Spleen (tissue), 13 donors: ENCODE measurements around the gene EVA1C. TPM values are rescaled to one million over a fixed set of nuclear protein-coding genes. Genes with fewer than 3 reads are reported as not detected.

Source experiments
- DNase-seq: peaks from one replicate; pipeline ENCODE4 v3.0.0-alpha.2; 2020
- H3K27ac ChIP-seq, 8 donors: fragments of 200-600 bp; sonication (generic) in 7 of 8; 1 replicate in 4 of 8; 2 replicates in 4 of 8; pipeline versions ENCODE4 v1.5.0 to v1.8.0; 2016 to 2021; ENCODE audit warnings: inconsistent platforms in 4 of 8, mild to moderate bottlenecking in 4 of 8, moderate library complexity in 1 of 8
- H3K27me3 ChIP-seq, 7 donors: fragments of 200-600 bp; sonication (generic) in 6 of 7; replicated peaks in 1 of 7; 1 replicate in 4 of 7; 2 replicates in 3 of 7; pipeline versions ENCODE4 v1.5.0 to v1.8.0; 2016 to 2021; ENCODE audit warnings: inconsistent platforms in 3 of 7, mild to moderate bottlenecking in 1 of 7
- H3K36me3 ChIP-seq, 6 donors: fragments of 200-600 bp; sonication (generic) in 5 of 6; 1 replicate in 4 of 6; 2 replicates in 2 of 6; pipeline versions ENCODE4 v1.5.0 to v1.8.0; 2016 to 2021; ENCODE audit warnings: inconsistent platforms in 2 of 6
- H3K4me1 ChIP-seq, 6 donors: fragments of 200-600 bp; sonication (generic) in 5 of 6; 1 replicate in 3 of 6; 2 replicates in 3 of 6; pipeline versions ENCODE4 v1.5.0 to v1.8.0; 2016 to 2021; ENCODE audit warnings: inconsistent platforms in 3 of 6
- H3K4me3 ChIP-seq, 8 donors: fragments of 200-600 bp; sonication (generic) in 7 of 8; 1 replicate in 4 of 8; 2 replicates in 4 of 8; pipeline versions ENCODE4 v1.5.0 to v1.8.0; 2016 to 2021; ENCODE audit warnings: inconsistent platforms in 4 of 8, mild to moderate bottlenecking in 4 of 8, moderate library complexity in 2 of 8
- H3K9me3 ChIP-seq, 8 donors: fragments of 200-600 bp; sonication (generic) in 7 of 8; 1 replicate in 4 of 8; 2 replicates in 4 of 8; pipeline versions ENCODE4 v1.5.0 to v1.8.0; 2016 to 2021; ENCODE audit warnings: inconsistent platforms in 4 of 8
- CTCF ChIP-seq, 11 experiments: fragments of 200-600 bp in 7 of 11; fragments of 450-650 bp in 4 of 11; sonication (generic) in 4 of 11; IDR thresholded peaks in 8 of 11; conservative IDR thresholded peaks in 3 of 11; 1 replicate in 7 of 11; 2 replicates in 4 of 11; pipeline versions ENCODE4 v1.4.0 to v1.8.0; 2016 to 2021; ENCODE audit warnings: antibody characterized with exemption in 11 of 11, inconsistent platforms in 4 of 11, mild to moderate bottlenecking in 1 of 11
- POLR2A ChIP-seq, 3 donors: fragments of 450-650 bp; IDR thresholded peaks; one replicate each; pipeline ENCODE4 v1.5.1; 2017; ENCODE audit warnings: antibody characterized with exemption in 3 of 3, mild to moderate bottlenecking in 1 of 3
- POLR2AphosphoS5 ChIP-seq, 3 donors: sonication (generic); formaldehyde crosslinking; IDR thresholded peaks; one replicate each; pipeline ENCODE4 v1.5.1; 2017; ENCODE audit warnings: antibody characterized with exemption in 3 of 3
- WGBS, 5 donors: extraction: QIAGEN DNeasy Blood & Tissue Kit in 3 of 5; methylation state at CpG; one replicate each; pipeline versions ENCODE4 v1.1.5 to v1.1.7; 2013 to 2018; 5-methylcytosine and 5-hydroxymethylcytosine counted together
- intact Hi-C: fragments of 100-400 bp; cut with DNase I; formaldehyde crosslinking; loops from one replicate; pipeline ENCODE4 v1.15.0; 2023; ENCODE audit warnings: low total_unique reads
- long read RNA-seq, 2 donors: transcript quantifications; one replicate each; lab custom pipeline, GENCODE V29; 2026
- polyA plus RNA-seq, 3 donors: library from polyadenylated mRNA; stranded (reverse); fragments of 200-250 nt; gene quantifications; one replicate each; pipeline ENCODE4 v1.2.1, GENCODE V29; 2013
- total RNA-seq, 7 donors: library from RNA; depleted of rRNA in 3 of 7; stranded (reverse); fragments of >200 nt in 3 of 7; fragmentation: NEBNext Ultra II Directional in 4 of 7; extraction: Animal tissue kit (Norgen Biotek cat#: 25700) in 4 of 7; gene quantifications; one replicate each; pipeline versions ENCODE4 v1.1.0 to v1.2.1, GENCODE V29; 2016 to 2021
- donor health status: healthy with polysubstance abuse.
- donor health status: DM: no; HTN: no; CAD: no; lungs with moderate emphysema.
- donor health status: DM: no; HTN: no; CAD: no.
- donor health status: Bipolar disorder and iron deficiency.
- donor health status: healthy.
- donor health status: DM: no; HTN: no; CAD: no.
- donor health status: DM: yes; HTN: yes; CAD: no.

Gene EVA1C, protein sequence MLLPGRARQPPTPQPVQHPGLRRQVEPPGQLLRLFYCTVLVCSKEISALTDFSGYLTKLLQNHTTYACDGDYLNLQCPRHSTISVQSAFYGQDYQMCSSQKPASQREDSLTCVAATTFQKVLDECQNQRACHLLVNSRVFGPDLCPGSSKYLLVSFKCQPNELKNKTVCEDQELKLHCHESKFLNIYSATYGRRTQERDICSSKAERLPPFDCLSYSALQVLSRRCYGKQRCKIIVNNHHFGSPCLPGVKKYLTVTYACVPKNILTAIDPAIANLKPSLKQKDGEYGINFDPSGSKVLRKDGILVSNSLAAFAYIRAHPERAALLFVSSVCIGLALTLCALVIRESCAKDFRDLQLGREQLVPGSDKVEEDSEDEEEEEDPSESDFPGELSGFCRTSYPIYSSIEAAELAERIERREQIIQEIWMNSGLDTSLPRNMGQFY
- 10 to 100 TPM; 19.3 to 39.4 (median 28.7) TPM for total RNA-seq
- polyA plus RNA-seq: 10 to 100 TPM; 11.9 to 18.2 (median 16.2) TPM
- long read RNA-seq, donor 1: 0 reads
- long read RNA-seq, donor 2: 0 reads

GRCh38 chr21:32412162-32413014 is at the start of gene EVA1C:
Gene EVA1C (plus strand): TSS chr21:32412706. CDS start chr21:32412854, 148 bp downstream.
- H3K4me1 ChIP-seq: peaks cover 10 to 74% (median 47%) of the 10 kb centered on the region in 6 donors
- peak within 1 kb of the TSS; percentile 90 to 98 (median 94) for H3K27ac ChIP-seq
- WGBS, 5 donors: 0 to 4% (median 1%) methylated on average over 11 to 104 of the region's 104 CpGs
- no peaks in the 10 kb centered on the region for H3K9me3 ChIP-seq
- peak within 1 kb of the TSS; percentile 63 to 89 (median 71) for H3K4me3 ChIP-seq
- H3K27me3 ChIP-seq: peaks cover 0 to 30% (median 4%) of the 10 kb centered on the region in 7 donors
- intact Hi-C loops: no loop called here
- TF ChIP-seq POLR2A (IDR thresholded peaks at IDR 0.05) (peak in 1 of 3 donors; percentile 33), CTCF (IDR thresholded peaks at IDR 0.05 in 8 of 11, conservative IDR thresholded peaks at IDR 0.05 in 3 of 11) (peak in 3 of 11 experiments; percentile 10 to 31 (median 25)), POLR2AphosphoS5 (IDR thresholded peaks at IDR 0.05) (peak; percentile 67 to 80 (median 78))
- H3K36me3 ChIP-seq: no peaks in the 10 kb centered on the region
- DNase-seq: peak; percentile 86

DNA sequence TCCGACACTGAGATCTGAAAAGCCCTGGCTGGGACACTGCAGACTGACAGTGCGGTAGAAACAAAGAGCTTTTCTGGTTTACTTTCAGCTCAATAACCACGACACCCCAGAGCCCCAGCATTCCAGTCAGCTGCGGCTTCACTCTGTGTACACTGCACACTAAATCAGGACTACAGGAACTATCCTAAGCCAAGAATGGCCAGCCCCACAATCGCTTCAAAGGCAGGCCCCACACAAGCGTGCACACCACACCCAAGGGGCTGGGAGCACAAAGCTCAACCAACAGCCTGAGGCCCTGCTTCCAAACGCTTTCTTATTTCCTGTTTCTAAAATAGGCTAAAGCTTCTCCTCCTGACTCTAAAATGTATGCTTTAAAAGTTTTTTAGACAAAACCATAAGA is 48.1 kb upstream of the EVA1C start:
- H3K4me3 ChIP-seq: no peak overlapping the region
- H3K27ac ChIP-seq: no peak overlapping the region
- DNase-seq: no peak
- 57 to 79% (median 73%) methylated on average over 7 of the region's 7 CpGs for WGBS, 5 donors
- intact Hi-C loops: no loop called here
- H3K36me3 ChIP-seq: peaks cover 3 to 100% (median 95%) of the 10 kb centered on the region in 6 donors
- no peaks in the 10 kb centered on the region for H3K4me1 ChIP-seq
- no peaks in the 10 kb centered on the region for H3K27me3 ChIP-seq
- H3K9me3 ChIP-seq: no peaks in the 10 kb centered on the region
- no peak for TF ChIP-seq POLR2AphosphoS5 (IDR thresholded peaks at IDR 0.05)

DNA sequence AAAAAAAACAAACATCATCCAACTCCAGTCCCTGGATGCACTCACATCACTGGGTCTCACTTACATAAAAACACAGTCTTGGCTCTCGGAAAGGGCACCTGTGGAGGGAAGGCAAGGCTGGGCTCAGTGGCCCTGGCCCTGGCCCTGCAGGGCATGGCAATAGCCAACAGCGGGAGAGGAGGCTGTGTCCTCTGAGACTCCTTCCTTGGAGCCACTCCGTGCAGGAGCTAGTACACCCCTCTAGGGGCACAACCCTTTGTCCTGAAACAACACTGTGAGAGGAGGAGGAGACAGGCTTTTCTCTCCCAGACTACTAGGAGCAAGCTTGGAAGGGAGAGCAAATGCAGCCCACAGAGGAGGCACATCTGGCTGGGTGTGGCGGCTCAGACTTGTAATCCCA is 47.7 kb upstream of the EVA1C start:
- WGBS, 5 donors: 83 to 95% (median 92%) methylated on average over 4 of the region's 4 CpGs
- Histone ChIP-seq H3K36me3 (peaks cover 3 to 100% (median 93%) of the 10 kb centered on the region in 6 donors), H3K27me3 (no peaks in the 10 kb centered on the region), H3K4me1 (no peaks in the 10 kb centered on the region), H3K27ac (no peak overlapping the region), H3K9me3 (no peaks in the 10 kb centered on the region), H3K4me3 (no peak overlapping the region)
- intact Hi-C loops: no loop called here
- no peak for DNase-seq
- no peak for TF ChIP-seq CTCF (IDR thresholded peaks at IDR 0.05 in 8 of 11, conservative IDR thresholded peaks at IDR 0.05 in 3 of 11)
- TF ChIP-seq POLR2AphosphoS5 (IDR thresholded peaks at IDR 0.05): no peak
- TF ChIP-seq POLR2A (IDR thresholded peaks at IDR 0.05): no peak

- intact Hi-C loops: no loop called here
- H3K27ac ChIP-seq: no peak overlapping the region
- H3K4me3 ChIP-seq: no peak overlapping the region
- H3K27me3 ChIP-seq: no peaks in the 10 kb centered on the region
- 90 to 98% (median 93%) methylated on average over 4 of the region's 4 CpGs for WGBS, 5 donors
- TF ChIP-seq POLR2A (IDR thresholded peaks at IDR 0.05) (no peak), CTCF (IDR thresholded peaks at IDR 0.05 in 8 of 11, conservative IDR thresholded peaks at IDR 0.05 in 3 of 11) (no peak), POLR2AphosphoS5 (IDR thresholded peaks at IDR 0.05) (no peak)
- DNase-seq: no peak
- peaks cover 3 to 100% (median 82%) of the 10 kb centered on the region in 6 donors for H3K36me3 ChIP-seq
- H3K9me3 ChIP-seq: no peaks in the 10 kb centered on the region
- peaks cover 0 to 2% (median 0%) of the 10 kb centered on the region in 6 donors for H3K4me1 ChIP-seq
These were observed 46.3 kb upstream of the EVA1C start for GRCh38 chr21:32366191-32366590.
